Epidermal melanocyte (primary cell): ENCODE data around the gene NPAS3.

ENCODE experiments used
- DNase-seq: peaks from one replicate; pipeline ENCODE4 v3.0.0; 2011; ENCODE audit warnings: low spot score; ENCODE audit not compliant: insufficient read length

The NPAS3 gene

GRCh38 chr14:33542338-33543287 is 603.9 kb downstream of the NPAS3 start:
- no peak for DNase-seq

GRCh38 chr14:33545696-33546095 is 607.0 kb downstream of the NPAS3 start:
- DNase-seq = no peak

GRCh38 chr14:33548606-33549005 is 609.9 kb downstream of the NPAS3 start:
- DNase-seq = no peak

- DNase-seq = no peak
Observed at GRCh38 chr14:33551963-33552362, 613.3 kb downstream of the NPAS3 start.

GRCh38 chr14:33553706-33554278 is 615.1 kb downstream of the NPAS3 start:
- DNase-seq = no peak

GRCh38 chr14:33554988-33555387 is 616.3 kb downstream of the NPAS3 start:
- DNase-seq = no peak

GRCh38 chr14:33555710-33556350 is 617.2 kb downstream of the NPAS3 start:
- DNase-seq = no peak

- DNase-seq = no peak
Observed at GRCh38 chr14:33556382-33557121, 617.9 kb downstream of the NPAS3 start.

GRCh38 chr14:33560718-33561431 is 622.2 kb downstream of the NPAS3 start:
- DNase-seq = no peak

GRCh38 chr14:33561488-33562175 is 623.0 kb downstream of the NPAS3 start:
- no peak for DNase-seq

- no peak for DNase-seq
Observed at GRCh38 chr14:33563191-33563900, 624.7 kb downstream of the NPAS3 start.

GRCh38 chr14:33563901-33564197 is 625.2 kb downstream of the NPAS3 start:
- DNase-seq = no peak

GRCh38 chr14:33564774-33565630 is 626.3 kb downstream of the NPAS3 start:
- no peak for DNase-seq

GRCh38 chr14:33566082-33566481 is 627.4 kb downstream of the NPAS3 start:
- no peak for DNase-seq

- no peak for DNase-seq
Observed at GRCh38 chr14:33567023-33567728, 628.5 kb downstream of the NPAS3 start.

- DNase-seq = no peak
Observed at GRCh38 chr14:33567731-33568130, 629.1 kb downstream of the NPAS3 start.

- DNase-seq = no peak
Observed at GRCh38 chr14:33568935-33569579, 630.4 kb downstream of the NPAS3 start.
